HG02623 (cell line): Measurements from ENCODE around the gene AMOTL2.

ENCODE experiments used
- ATAC-seq: cut with Tn5 transposase; IDR thresholded peaks from one replicate; pipeline ENCODE4 v1.9.1; 2021; ENCODE audit warnings: moderate library complexity; ENCODE audit not compliant: unreplicated experiment

AMOTL2 gene

GRCh38 chr3:134380249-134380648 lies 6.0 kb upstream of the AMOTL2 start:
- ATAC-seq = no peak

- ATAC-seq = no peak
Measured at GRCh38 chr3:134378818-134379217, 4.6 kb upstream of the AMOTL2 start.

- ATAC-seq = no peak
Measured at GRCh38 chr3:134378384-134378783, 4.1 kb upstream of the AMOTL2 start.

- ATAC-seq = no peak
Measured at GRCh38 chr3:134377896-134378295, 3.6 kb upstream of the AMOTL2 start.

GRCh38 chr3:134376786-134377426 lies 2.7 kb upstream of the AMOTL2 start:
- ATAC-seq = no peak

GRCh38 chr3:134376385-134376765 lies 2.1 kb upstream of the AMOTL2 start:
- ATAC-seq = no peak

- ATAC-seq = no peak
Measured at GRCh38 chr3:134375582-134376384, 1.5 kb upstream of the AMOTL2 start.

GRCh38 chr3:134374791-134375581 lies 739 bp upstream of the AMOTL2 start:
- ATAC-seq = no peak

GRCh38 chr3:134373271-134374104 lies 759 bp downstream of the AMOTL2 start:
- no peak for ATAC-seq

- no peak for ATAC-seq
Measured at GRCh38 chr3:134372396-134373270, 1.6 kb downstream of the AMOTL2 start.

- ATAC-seq = no peak
Measured at GRCh38 chr3:134371542-134372324, 2.5 kb downstream of the AMOTL2 start.

- ATAC-seq = no peak
Measured at GRCh38 chr3:134370611-134371531, 3.4 kb downstream of the AMOTL2 start.

GRCh38 chr3:134369861-134370596 lies 4.2 kb downstream of the AMOTL2 start:
- no peak for ATAC-seq

- no peak for ATAC-seq
Measured at GRCh38 chr3:134369231-134369741, 5.0 kb downstream of the AMOTL2 start.

- no peak for ATAC-seq
Measured at GRCh38 chr3:134368751-134369105, 5.5 kb downstream of the AMOTL2 start.

- no peak for ATAC-seq
Measured at GRCh38 chr3:134367869-134368750, 6.1 kb downstream of the AMOTL2 start.
